PC-3 (cell line): Measurements from ENCODE around the gene GP2.

Source experiments
- EZH2 ChIP-seq: fragments of 300-600 bp; sonication (generic); IDR thresholded peaks from one replicate; pipeline ENCODE4 v1.6.1; 2017; ENCODE audit warnings: antibody characterized with exemption, mild to moderate bottlenecking, low read length; ENCODE audit not compliant: unreplicated experiment
- TF ChIP-seq, protein P1 (sequence below): fragments of 300-600 bp; sonication (generic); conservative IDR thresholded peaks from 2 replicates; pipeline ENCODE4 v1.5.1; 2017; ENCODE audit warnings: antibody characterized with exemption, low read depth, mild to moderate bottlenecking, low read length

DNA sequence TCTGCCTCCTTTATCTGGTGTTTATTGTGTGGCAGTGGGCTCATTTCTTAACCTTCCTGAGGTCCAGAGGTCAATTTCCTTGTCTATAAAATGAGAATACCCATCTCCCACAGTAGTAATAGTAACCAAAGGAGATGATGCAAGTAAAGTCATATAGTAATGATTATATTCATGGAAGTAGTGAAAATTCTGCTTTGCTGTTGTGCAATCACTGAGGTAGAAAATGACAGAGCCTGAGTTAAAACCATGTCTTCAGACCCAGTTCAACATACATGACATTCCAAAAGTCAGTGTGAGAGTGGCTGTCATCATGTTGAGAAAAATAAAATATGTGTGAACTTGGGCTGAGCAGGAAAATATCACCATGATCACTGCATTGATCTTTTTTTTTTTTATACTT, 26.1 kb upstream of the GP2 start:
- TF ChIP-seq, protein P1, sequence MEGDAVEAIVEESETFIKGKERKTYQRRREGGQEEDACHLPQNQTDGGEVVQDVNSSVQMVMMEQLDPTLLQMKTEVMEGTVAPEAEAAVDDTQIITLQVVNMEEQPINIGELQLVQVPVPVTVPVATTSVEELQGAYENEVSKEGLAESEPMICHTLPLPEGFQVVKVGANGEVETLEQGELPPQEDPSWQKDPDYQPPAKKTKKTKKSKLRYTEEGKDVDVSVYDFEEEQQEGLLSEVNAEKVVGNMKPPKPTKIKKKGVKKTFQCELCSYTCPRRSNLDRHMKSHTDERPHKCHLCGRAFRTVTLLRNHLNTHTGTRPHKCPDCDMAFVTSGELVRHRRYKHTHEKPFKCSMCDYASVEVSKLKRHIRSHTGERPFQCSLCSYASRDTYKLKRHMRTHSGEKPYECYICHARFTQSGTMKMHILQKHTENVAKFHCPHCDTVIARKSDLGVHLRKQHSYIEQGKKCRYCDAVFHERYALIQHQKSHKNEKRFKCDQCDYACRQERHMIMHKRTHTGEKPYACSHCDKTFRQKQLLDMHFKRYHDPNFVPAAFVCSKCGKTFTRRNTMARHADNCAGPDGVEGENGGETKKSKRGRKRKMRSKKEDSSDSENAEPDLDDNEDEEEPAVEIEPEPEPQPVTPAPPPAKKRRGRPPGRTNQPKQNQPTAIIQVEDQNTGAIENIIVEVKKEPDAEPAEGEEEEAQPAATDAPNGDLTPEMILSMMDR, result no peak
- TF ChIP-seq EZH2, result no peak
